ENCODE data around the gene MMUT. TPM values are rescaled to one million over a fixed set of nuclear protein-coding genes. Genes with fewer than 3 reads are reported as not detected.

MMUT gene
- total and polyA plus RNA-seq, 3 donors from 2014 or later = 17.3 to 26.8 (median 22.6) TPM

DNA sequence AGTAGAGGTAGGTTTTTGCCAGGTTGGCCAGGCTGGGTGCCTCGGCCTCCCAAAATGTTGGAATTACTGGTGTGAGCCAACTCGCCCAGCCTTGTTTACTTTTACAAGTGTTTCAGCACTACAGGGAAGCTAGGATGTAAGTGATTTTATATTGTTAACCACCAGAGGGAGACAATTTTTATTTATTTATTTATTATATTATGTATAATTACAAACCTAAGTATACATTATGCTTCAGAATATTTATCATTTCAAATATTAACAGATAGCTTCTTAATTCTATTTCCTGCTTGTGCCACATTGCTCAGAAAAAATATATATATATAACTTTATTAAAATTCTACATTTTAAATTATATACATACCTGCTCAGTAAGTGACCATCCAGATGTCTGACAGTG lies 9.8 kb downstream of the MMUT start:
- TF ChIP-seq POLR2A (IDR thresholded peaks at IDR 0.05) = no peak
- TF ChIP-seq, protein P1, sequence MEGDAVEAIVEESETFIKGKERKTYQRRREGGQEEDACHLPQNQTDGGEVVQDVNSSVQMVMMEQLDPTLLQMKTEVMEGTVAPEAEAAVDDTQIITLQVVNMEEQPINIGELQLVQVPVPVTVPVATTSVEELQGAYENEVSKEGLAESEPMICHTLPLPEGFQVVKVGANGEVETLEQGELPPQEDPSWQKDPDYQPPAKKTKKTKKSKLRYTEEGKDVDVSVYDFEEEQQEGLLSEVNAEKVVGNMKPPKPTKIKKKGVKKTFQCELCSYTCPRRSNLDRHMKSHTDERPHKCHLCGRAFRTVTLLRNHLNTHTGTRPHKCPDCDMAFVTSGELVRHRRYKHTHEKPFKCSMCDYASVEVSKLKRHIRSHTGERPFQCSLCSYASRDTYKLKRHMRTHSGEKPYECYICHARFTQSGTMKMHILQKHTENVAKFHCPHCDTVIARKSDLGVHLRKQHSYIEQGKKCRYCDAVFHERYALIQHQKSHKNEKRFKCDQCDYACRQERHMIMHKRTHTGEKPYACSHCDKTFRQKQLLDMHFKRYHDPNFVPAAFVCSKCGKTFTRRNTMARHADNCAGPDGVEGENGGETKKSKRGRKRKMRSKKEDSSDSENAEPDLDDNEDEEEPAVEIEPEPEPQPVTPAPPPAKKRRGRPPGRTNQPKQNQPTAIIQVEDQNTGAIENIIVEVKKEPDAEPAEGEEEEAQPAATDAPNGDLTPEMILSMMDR (IDR thresholded peaks at IDR 0.05) = peak in 1 of 3 experiments; percentile 39
- DNase-seq = no peak
- no peaks in the 10 kb centered on the region for H3K9me3 ChIP-seq
- intact Hi-C loops (cut with DNase I; ENCODE audit: low total_unique reads) = no loop called here
- H3K36me3 ChIP-seq (ENCODE audit: low read depth, missing control alignments) = no peaks in the 10 kb centered on the region
- no peaks in the 10 kb centered on the region for H3K27me3 ChIP-seq
- H3K4me1 ChIP-seq = no peaks in the 10 kb centered on the region
- 89 to 93% methylated on average over 2 of the region's 2 CpGs for WGBS, 2 donors
- H3K4me3 ChIP-seq = no peak overlapping the region
- H3K27ac ChIP-seq = no peak overlapping the region

DNA sequence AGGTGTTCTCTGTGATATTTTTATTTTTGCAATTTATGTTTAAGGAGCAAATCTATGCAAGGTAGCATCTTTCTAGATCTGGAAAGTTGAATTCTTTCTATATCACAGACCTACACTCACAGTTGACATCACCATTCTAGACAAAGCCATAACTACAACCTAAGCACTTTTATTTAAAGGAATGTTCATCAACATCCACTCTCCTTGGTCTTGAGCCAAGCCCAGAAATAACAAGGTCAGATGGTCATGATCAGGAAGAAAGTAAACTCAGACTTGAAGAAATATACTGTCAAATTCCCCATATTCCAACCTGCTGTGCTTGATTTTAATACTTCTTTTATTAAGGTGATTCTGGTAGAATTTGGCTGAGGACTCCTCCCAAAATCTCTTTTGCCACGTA lies 32.2 kb downstream of the MMUT start:
- no peak for TF ChIP-seq POLR2A (IDR thresholded peaks at IDR 0.05)
- TF ChIP-seq, protein P1 (IDR thresholded peaks at IDR 0.05) = no peak
- no peak for DNase-seq
- H3K36me3 ChIP-seq (ENCODE audit: low read depth, missing control alignments) = no peaks in the 10 kb centered on the region
- 94% methylated on average over 1 of the region's 1 CpG for WGBS, 2 donors
- H3K27ac ChIP-seq = no peak overlapping the region
- no peaks in the 10 kb centered on the region for H3K27me3 ChIP-seq
- intact Hi-C loops (cut with DNase I; ENCODE audit: low total_unique reads) = no loop called here
- H3K9me3 ChIP-seq = no peaks in the 10 kb centered on the region
- no peaks in the 10 kb centered on the region for H3K4me1 ChIP-seq
- no peak overlapping the region for H3K4me3 ChIP-seq

DNA sequence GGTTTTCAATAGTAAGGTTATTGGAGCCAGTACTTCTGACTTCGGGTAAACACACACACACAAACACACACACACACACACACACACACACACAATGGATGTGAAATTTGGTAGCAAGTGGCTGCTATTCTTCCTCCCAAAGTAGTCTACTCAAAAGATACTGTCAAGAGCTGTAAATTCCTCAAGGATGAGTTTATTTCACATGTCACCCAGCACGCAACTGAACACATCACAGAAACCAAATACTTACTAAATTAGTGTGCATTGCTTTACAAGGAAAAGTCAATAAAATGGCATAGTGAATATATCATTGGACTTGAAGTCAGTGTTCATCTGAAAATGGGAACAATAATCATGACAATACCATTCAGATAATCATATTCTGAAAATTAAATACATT lies 32.9 kb downstream of the MMUT start:
- no peak for DNase-seq
- no peak overlapping the region for H3K27ac ChIP-seq
- H3K27me3 ChIP-seq = no peaks in the 10 kb centered on the region
- 66 to 97% methylated on average over 2 of the region's 2 CpGs for WGBS, 2 donors
- intact Hi-C loops (cut with DNase I; ENCODE audit: low total_unique reads) = no loop called here
- no peaks in the 10 kb centered on the region for H3K4me1 ChIP-seq
- no peaks in the 10 kb centered on the region for H3K9me3 ChIP-seq
- H3K4me3 ChIP-seq = no peak overlapping the region
- TF ChIP-seq, protein P1 (IDR thresholded peaks at IDR 0.05) = no peak
- TF ChIP-seq POLR2A (IDR thresholded peaks at IDR 0.05) = no peak
- no peaks in the 10 kb centered on the region for H3K36me3 ChIP-seq (ENCODE audit: low read depth, missing control alignments)

DNA sequence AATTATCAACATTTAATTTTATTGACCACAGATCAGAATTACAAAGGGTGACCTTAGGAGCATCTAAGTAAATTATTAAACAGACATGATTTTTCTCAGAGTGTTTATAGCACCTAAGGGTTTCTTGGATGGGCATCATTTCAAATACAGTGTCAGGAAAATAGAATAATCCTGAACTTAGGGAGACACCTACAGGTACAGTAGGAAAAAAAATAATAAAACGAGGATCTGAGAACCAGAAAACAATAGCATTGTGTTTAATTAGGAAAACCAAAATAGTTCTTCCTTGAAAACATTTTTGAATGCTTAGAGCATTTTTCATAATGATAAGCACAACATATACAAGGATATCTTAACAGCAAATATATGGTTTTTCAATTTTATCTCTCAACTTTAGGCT lies 39.2 kb downstream of the MMUT start:
- Histone ChIP-seq H3K4me1 (no peaks in the 10 kb centered on the region), H3K36me3 (ENCODE audit: low read depth, missing control alignments) (no peaks in the 10 kb centered on the region), H3K27me3 (no peaks in the 10 kb centered on the region), H3K27ac (no peak overlapping the region), H3K4me3 (no peak overlapping the region), H3K9me3 (no peaks in the 10 kb centered on the region)
- WGBS, 2 donors = 42 to 67% methylated on average over 1 of the region's 1 CpG
- TF ChIP-seq, protein P1 (IDR thresholded peaks at IDR 0.05) = no peak
- TF ChIP-seq POLR2A (IDR thresholded peaks at IDR 0.05) = no peak
- no peak for DNase-seq
- intact Hi-C loops (cut with DNase I; ENCODE audit: low total_unique reads) = no loop called here

DNA sequence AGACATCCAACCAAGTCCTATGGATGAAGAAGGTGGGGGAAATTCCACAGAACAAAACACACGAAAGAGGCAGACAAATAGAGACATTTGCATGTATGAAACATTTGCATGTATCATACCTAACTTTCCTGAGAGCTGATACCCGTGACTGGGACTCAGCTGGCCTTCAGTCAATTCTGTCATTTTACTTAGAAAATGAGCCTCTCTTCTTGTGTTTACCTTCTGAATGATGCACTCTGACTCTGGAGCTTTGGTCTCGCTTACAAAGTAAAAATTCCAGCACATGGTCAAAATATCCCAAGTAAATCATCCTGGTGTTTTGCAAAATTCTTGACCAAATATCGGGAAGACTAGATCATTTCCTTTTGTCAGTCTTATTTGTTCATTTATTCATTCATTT lies 46.9 kb downstream of the MMUT start:
- intact Hi-C loops (cut with DNase I; ENCODE audit: low total_unique reads) = loop anchor here (10.0 kb wide), 1 partner anchor 1621 kb away; no protein-coding TSS in a partner anchor
- DNase-seq = no peak

More for the DNA sequence above, 46.9 kb downstream of the MMUT start:
- H3K9me3 ChIP-seq = no peaks in the 10 kb centered on the region
- WGBS, 2 donors = 89% methylated on average over 4 of the region's 4 CpGs
- H3K36me3 ChIP-seq (ENCODE audit: low read depth, missing control alignments) = no peaks in the 10 kb centered on the region
- no peak overlapping the region for H3K27ac ChIP-seq
- no peaks in the 10 kb centered on the region for H3K27me3 ChIP-seq
- TF ChIP-seq POLR2A (IDR thresholded peaks at IDR 0.05) = no peak
- TF ChIP-seq, protein P1 (IDR thresholded peaks at IDR 0.05) = no peak
- no peaks in the 10 kb centered on the region for H3K4me1 ChIP-seq
- no peak overlapping the region for H3K4me3 ChIP-seq

Measured in testis (tissue), 3 donors.